GM19238 (cell line): Measurements from ENCODE around the gene RPL28.
A peak's percentile ranks its signal among the peaks of the same experiment; 100 is the strongest.
"Not testable (repeated sequence)": the region's sequence is repeated elsewhere in the genome, so short reads cannot be mapped to it uniquely, and the experiment has no call there.

Experiments
- DNase-seq: peaks from one replicate; pipeline ENCODE4 v3.0.0; 2011; ENCODE audit warnings: low spot score; ENCODE audit not compliant: insufficient read length

RPL28 gene

GRCh38 chr19:55391702-55392615 is 6.2 kb downstream of the RPL28 start:
- no peak for DNase-seq

- no peak for DNase-seq
Measured at GRCh38 chr19:55392820-55393761, 7.4 kb downstream of the RPL28 start.

- DNase-seq, result no peak
Measured at GRCh38 chr19:55398200-55398925, 12.6 kb downstream of the RPL28 start.

GRCh38 chr19:55400281-55401087 is 14.8 kb downstream of the RPL28 start:
- DNase-seq, result no peak

- not testable (repeated sequence) for DNase-seq
Measured at GRCh38 chr19:55401390-55401789, 15.7 kb downstream of the RPL28 start.

- DNase-seq, result no peak
Measured at GRCh38 chr19:55402509-55402908, 16.8 kb downstream of the RPL28 start.

- no peak for DNase-seq
Measured at GRCh38 chr19:55405638-55406037, 19.9 kb downstream of the RPL28 start.

GRCh38 chr19:55406091-55406825 is 20.5 kb downstream of the RPL28 start:
- no peak for DNase-seq

- peak; percentile 54 for DNase-seq
Measured at GRCh38 chr19:55406826-55407549, 21.3 kb downstream of the RPL28 start.

- not testable (repeated sequence) for DNase-seq
Measured at GRCh38 chr19:55407550-55407799, 21.7 kb downstream of the RPL28 start, which contains the start of gene UBE2S. Gene UBE2S (minus strand): TSS chr19:55407788. CDS start chr19:55407589, 199 bp downstream.

- DNase-seq, result peak; percentile 99
Measured at GRCh38 chr19:55407800-55408532, 22.2 kb downstream of the RPL28 start.

GRCh38 chr19:55408533-55408872 is 22.8 kb downstream of the RPL28 start:
- no peak for DNase-seq

GRCh38 chr19:55409179-55409578 is 23.4 kb downstream of the RPL28 start:
- DNase-seq, result not testable (repeated sequence)

- DNase-seq, result no peak
Measured at GRCh38 chr19:55410168-55410567, 24.4 kb downstream of the RPL28 start.

- no peak for DNase-seq
Measured at GRCh38 chr19:55418185-55418584, 32.5 kb downstream of the RPL28 start.

- no peak for DNase-seq
Measured at GRCh38 chr19:55419103-55419502, 33.4 kb downstream of the RPL28 start.

- DNase-seq, result no peak
Measured at GRCh38 chr19:55419624-55420236, 34.0 kb downstream of the RPL28 start.

GRCh38 chr19:55421281-55421680 is 35.5 kb downstream of the RPL28 start:
- DNase-seq, result not testable (repeated sequence)
